ENCODE results near the gene WFDC5. TPM values are rescaled to one million over a fixed set of nuclear protein-coding genes. Genes with fewer than 3 reads are reported as not detected.

The WFDC5 gene
- polyA plus RNA-seq, 1 donor = not detected

GRCh38 chr20:45115386-45115774 lies 406 bp upstream of the WFDC5 start:
- DNase-seq = no peak

GRCh38 chr20:45113865-45114264 lies 1.1 kb downstream of the WFDC5 start:
- no peak for DNase-seq

- no peak for DNase-seq
Observed at GRCh38 chr20:45112754-45113153, 2.2 kb downstream of the WFDC5 start.

GRCh38 chr20:45111799-45112471 lies 3.0 kb downstream of the WFDC5 start:
- DNase-seq = no peak

- DNase-seq = no peak
Observed at GRCh38 chr20:45111285-45111684, 3.7 kb downstream of the WFDC5 start.

GRCh38 chr20:45110301-45110700 lies 4.7 kb downstream of the WFDC5 start:
- DNase-seq = no peak

GRCh38 chr20:45109634-45110033 lies 5.3 kb downstream of the WFDC5 start:
- DNase-seq = no peak

GRCh38 chr20:45105317-45105716 lies 9.7 kb downstream of the WFDC5 start:
- no peak for DNase-seq

- DNase-seq = no peak
Observed at GRCh38 chr20:45104786-45105185, 10.2 kb downstream of the WFDC5 start.

GRCh38 chr20:45103072-45103471 lies 11.9 kb downstream of the WFDC5 start:
- no peak for DNase-seq

GRCh38 chr20:45101333-45101850 lies 13.6 kb downstream of the WFDC5 start:
- no peak for DNase-seq

- DNase-seq = no peak
Observed at GRCh38 chr20:45100563-45101245, 14.3 kb downstream of the WFDC5 start, which contains the start of gene KCNS1. Gene KCNS1, minus strand, starts transcription at chr20:45101127. Its CDS starts 1,891 bp downstream, at chr20:45099236.

- DNase-seq = peak; percentile 32
Observed at GRCh38 chr20:45098103-45098773, 16.7 kb downstream of the WFDC5 start.

GRCh38 chr20:45097485-45098102 lies 17.4 kb downstream of the WFDC5 start:
- DNase-seq = peak; percentile 31

- no peak for DNase-seq
Observed at GRCh38 chr20:45096781-45097180, 18.2 kb downstream of the WFDC5 start.

GRCh38 chr20:45095805-45096238 lies 19.2 kb downstream of the WFDC5 start:
- DNase-seq = peak; percentile 39

GRCh38 chr20:45094864-45095574 lies 20.0 kb downstream of the WFDC5 start:
- DNase-seq = no peak

GRCh38 chr20:45094201-45094600 lies 20.8 kb downstream of the WFDC5 start:
- no peak for DNase-seq

- DNase-seq = no peak
Observed at GRCh38 chr20:45092898-45093297, 22.1 kb downstream of the WFDC5 start.

GRCh38 chr20:45091366-45091765 lies 23.6 kb downstream of the WFDC5 start:
- no peak for DNase-seq

- no peak for DNase-seq
Observed at GRCh38 chr20:45090481-45090880, 24.5 kb downstream of the WFDC5 start.

GRCh38 chr20:45088247-45088646 lies 26.7 kb downstream of the WFDC5 start:
- DNase-seq = peak; percentile 13

All from left kidney (tissue), 2 donors.